Natural killer cell (primary cell): ENCODE data around the gene CARS1. TPM values are rescaled to one million over a fixed set of nuclear protein-coding genes. Genes with fewer than 3 reads are reported as not detected.

Experiments
- ATAC-seq, 3 donors: fragments of 150-1000 bp in 2 of 3; fragments of 200-7000 bp in 1 of 3; cut with Tn5 transposase; 1 replicate in 1 of 3; 2 replicates in 2 of 3; pipeline ENCODE4 v1.10.0; 2021; ENCODE audit warnings: mild to moderate bottlenecking in 2 of 3, moderate library complexity in 2 of 3
- DNase-seq, 2 donors: peaks; one replicate each; pipeline versions ENCODE4 v3.0.0 to v3.0.0-alpha.2; 2013 to 2021; ENCODE audit warnings: mixed read lengths in 1 of 2
- H3K27ac ChIP-seq: one replicate; pipeline ENCODE4 v1.5.1; 2013; ENCODE audit warnings: mild to moderate bottlenecking, low read length
- H3K27me3 ChIP-seq: one replicate; pipeline ENCODE4 v1.6.1; 2013; ENCODE audit warnings: low read length; ENCODE audit not compliant: control insufficient read depth, insufficient read depth
- H3K36me3 ChIP-seq: one replicate; pipeline ENCODE4 v1.6.1; 2013; ENCODE audit warnings: low read length; ENCODE audit not compliant: control insufficient read depth, insufficient read depth
- H3K4me1 ChIP-seq: one replicate; pipeline ENCODE4 v1.6.1; 2013; ENCODE audit warnings: low read length; ENCODE audit not compliant: control insufficient read depth, insufficient read depth
- H3K4me3 ChIP-seq: one replicate; pipeline ENCODE4 v1.5.1; 2013; ENCODE audit warnings: low read length
- H3K9me3 ChIP-seq: one replicate; pipeline ENCODE4 v1.6.1; 2013; ENCODE audit warnings: low read length; ENCODE audit not compliant: control insufficient read depth, insufficient read depth
- H3K27ac Mint-ChIP-seq, 2 donors: one replicate each; pipeline ENCODE4 v1.8.0; 2022; ENCODE audit warnings: mild to moderate bottlenecking in 2 of 2, mixed read lengths in 2 of 2, moderate library complexity in 1 of 2
- H3K27me3 Mint-ChIP-seq, 2 donors: one replicate each; pipeline ENCODE4 v1.8.0; 2022; ENCODE audit warnings: low read depth in 2 of 2, mixed read lengths in 2 of 2
- H3K36me3 Mint-ChIP-seq: one replicate; pipeline ENCODE4 v1.8.0; 2022; ENCODE audit warnings: mixed read lengths
- H3K4me1 Mint-ChIP-seq, 2 donors: one replicate each; pipeline ENCODE4 v1.8.0; 2022; ENCODE audit warnings: mixed read lengths in 2 of 2
- H3K4me3 Mint-ChIP-seq: one replicate; pipeline ENCODE4 v1.8.0; 2022; ENCODE audit warnings: mild to moderate bottlenecking, moderate library complexity, mixed read lengths
- H3K9me3 Mint-ChIP-seq, 2 donors: one replicate each; pipeline ENCODE4 v1.8.0; 2022; ENCODE audit warnings: mixed read lengths in 2 of 2
- CTCF ChIP-seq: fragments of 200-600 bp; IDR thresholded peaks from one replicate; pipeline ENCODE4 v1.8.0; 2022; ENCODE audit warnings: antibody characterized with exemption
- WGBS: methylation state at CpG from one replicate; pipeline ENCODE4 v1.1.7; 2013; ENCODE audit warnings: missing lambda C conversion rate; ENCODE audit not compliant: insufficient coverage; 5-methylcytosine and 5-hydroxymethylcytosine counted together
- intact Hi-C: fragments of 100-400 bp; cut with micrococcal nuclease; formaldehyde crosslinking; loops from one replicate; pipeline ENCODE4 v1.14.2; 2022
- total RNA-seq, 4 donors: library from RNA; stranded (reverse); fragments of 120-200 nt in 1 of 4; gene quantifications; one replicate each; pipeline versions ENCODE4 v1.2.3 to v1.2.4, GENCODE V29; 2013 to 2022

The CARS1 gene
- total RNA-seq, 3 donors from 2014 or later (not counting 1 experiment from before 2014, with no cell fraction given): 47.9 to 51.3 (median 50.3) TPM

DNA sequence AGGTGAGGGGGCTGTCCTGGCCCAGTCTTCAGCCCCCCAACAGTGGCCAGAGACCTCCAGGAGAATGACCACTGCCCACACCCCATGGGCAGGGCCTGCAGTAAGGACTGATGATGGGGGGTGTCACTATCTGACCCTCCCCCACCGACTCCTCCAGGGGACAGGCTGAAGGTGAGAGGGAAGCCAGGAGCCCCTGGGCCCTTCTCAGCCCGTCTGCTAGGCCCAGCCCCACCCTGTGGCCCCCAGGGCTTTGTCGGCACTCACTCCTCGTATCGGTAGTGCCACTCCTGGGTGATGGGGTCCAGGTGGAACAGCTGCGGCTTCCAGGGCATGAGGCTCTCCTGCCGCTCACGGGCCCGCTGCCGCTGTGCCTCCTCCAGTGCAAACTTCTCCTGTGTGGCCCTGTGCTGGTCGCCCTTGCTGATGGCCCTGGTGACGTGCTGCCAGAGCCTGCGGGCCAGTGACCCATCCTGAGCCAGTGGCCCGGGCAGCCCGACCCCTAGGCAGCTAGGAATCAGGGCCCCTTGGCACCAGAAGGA, 35.4 kb upstream of the CARS1 start:
- Mint-ChIP-seq H3K9me3 (no peaks in the 10 kb centered on the region), H3K36me3 (peaks cover 7% of the 10 kb centered on the region), H3K27ac (no peak overlapping the region), H3K4me3 (no peak overlapping the region), H3K4me1 (peaks cover 5 to 29% of the 10 kb centered on the region in 2 donors), H3K27me3 (no peaks in the 10 kb centered on the region)
- H3K27ac ChIP-seq: no peak overlapping the region
- intact Hi-C loops: loop anchor here (2.0 kb wide), 1 partner anchor 560 kb away; no protein-coding TSS in a partner anchor
- H3K27me3 ChIP-seq: no peaks in the 10 kb centered on the region
- no peak overlapping the region for H3K4me3 ChIP-seq
- peaks cover 10% of the 10 kb centered on the region for H3K4me1 ChIP-seq
- no peak for DNase-seq
- no peaks in the 10 kb centered on the region for H3K9me3 ChIP-seq
- H3K36me3 ChIP-seq: peaks cover 75% of the 10 kb centered on the region
- ATAC-seq: no peak
- WGBS: 87% methylated on average over 15 of the region's 15 CpGs
- TF ChIP-seq CTCF: no peak

- peak; percentile 98 for TF ChIP-seq CTCF
- H3K27ac Mint-ChIP-seq: peak overlapping the region in 1 of 2 donors; percentile 22
Measured at GRCh38 chr11:3091846-3092602, 34.8 kb upstream of the CARS1 start.

GRCh38 chr11:3091081-3091845, 34.0 kb upstream of the CARS1 start:
- ATAC-seq (no peak), DNase-seq (no peak)
- Mint-ChIP-seq H3K4me1 (peaks cover 0 to 23% of the 10 kb centered on the region in 2 donors), H3K36me3 (peaks cover under 1% of the 10 kb centered on the region), H3K9me3 (no peaks in the 10 kb centered on the region), H3K27ac (peak overlapping the region in 1 of 2 donors; percentile 35), H3K4me3 (no peak overlapping the region), H3K27me3 (no peaks in the 10 kb centered on the region)
- Histone ChIP-seq H3K27me3 (no peaks in the 10 kb centered on the region), H3K9me3 (no peaks in the 10 kb centered on the region), H3K4me3 (no peak overlapping the region), H3K4me1 (peaks cover 10% of the 10 kb centered on the region), H3K27ac (no peak overlapping the region), H3K36me3 (peaks cover 70% of the 10 kb centered on the region)
- 80% methylated on average over 14 of the region's 14 CpGs for WGBS
- no peak for TF ChIP-seq CTCF
- intact Hi-C loops: loop anchor here (2.0 kb wide), 2 partner anchors 54 to 116 kb away; no protein-coding TSS in a partner anchor

More at GRCh38 chr11:3091846-3092602, 34.8 kb upstream of the CARS1 start:
- Mint-ChIP-seq H3K4me1 (peaks cover 0 to 23% of the 10 kb centered on the region in 2 donors), H3K36me3 (peaks cover 7% of the 10 kb centered on the region), H3K4me3 (no peak overlapping the region), H3K27me3 (no peaks in the 10 kb centered on the region), H3K9me3 (no peaks in the 10 kb centered on the region)
- ATAC-seq: peak; percentile 80 to 89 (median 80)
- Histone ChIP-seq H3K9me3 (no peaks in the 10 kb centered on the region), H3K27ac (no peak overlapping the region), H3K36me3 (peaks cover 71% of the 10 kb centered on the region), H3K4me3 (no peak overlapping the region), H3K4me1 (peaks cover 10% of the 10 kb centered on the region), H3K27me3 (no peaks in the 10 kb centered on the region)
- intact Hi-C loops: loop anchor here (2.0 kb wide), 3 partner anchors 55 to 559 kb away; no protein-coding TSS in a partner anchor
- WGBS: 42% methylated on average over 27 of the region's 27 CpGs
- DNase-seq: peak; percentile 66 to 86
